ENCODE results near the gene SNIP1.
"Not testable (repeated sequence)": the region's sequence is repeated elsewhere in the genome, so short reads cannot be mapped to it uniquely, and the experiment has no call there.

Gene SNIP1

DNA sequence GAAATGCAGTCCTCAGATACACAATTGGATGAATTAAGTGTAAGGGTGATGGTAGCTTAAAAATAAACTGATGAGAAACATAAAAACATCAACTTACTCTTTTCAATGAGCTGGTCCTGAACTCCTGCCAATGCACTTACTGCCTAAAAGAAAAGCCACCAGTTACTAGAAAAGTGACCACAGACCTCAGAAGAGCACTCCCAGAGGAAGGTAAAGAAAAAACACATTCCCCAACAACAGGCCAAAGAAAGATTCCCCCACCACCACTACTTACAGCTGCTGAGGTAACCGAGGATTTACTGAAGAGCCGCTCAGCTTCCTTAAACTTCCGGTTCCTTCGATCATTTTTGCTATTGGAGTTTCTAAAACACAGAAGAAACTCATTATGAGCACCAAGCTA, 44.9 kb downstream of the SNIP1 start:
- no peak for FAIRE-seq

DNA sequence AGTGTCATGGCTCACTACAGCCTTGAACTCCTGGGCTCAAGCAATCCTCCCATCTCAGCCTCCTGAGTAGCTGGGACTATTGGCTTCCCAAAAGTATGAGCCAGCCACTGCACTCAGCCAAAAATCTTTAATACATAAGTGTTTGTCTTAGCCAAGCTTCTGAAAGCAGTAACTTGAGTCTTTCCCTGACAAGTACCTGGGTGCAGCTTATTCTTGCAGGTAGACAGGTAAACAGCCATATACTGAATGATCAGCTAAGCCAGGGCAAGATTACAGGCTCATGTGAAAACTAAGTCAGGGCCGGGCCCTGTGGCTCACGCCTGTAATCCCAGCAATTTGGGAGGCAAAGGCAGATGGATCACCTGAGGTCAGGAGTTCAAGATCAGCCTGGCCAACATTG, 47.4 kb downstream of the SNIP1 start:
- no peak for FAIRE-seq

DNA sequence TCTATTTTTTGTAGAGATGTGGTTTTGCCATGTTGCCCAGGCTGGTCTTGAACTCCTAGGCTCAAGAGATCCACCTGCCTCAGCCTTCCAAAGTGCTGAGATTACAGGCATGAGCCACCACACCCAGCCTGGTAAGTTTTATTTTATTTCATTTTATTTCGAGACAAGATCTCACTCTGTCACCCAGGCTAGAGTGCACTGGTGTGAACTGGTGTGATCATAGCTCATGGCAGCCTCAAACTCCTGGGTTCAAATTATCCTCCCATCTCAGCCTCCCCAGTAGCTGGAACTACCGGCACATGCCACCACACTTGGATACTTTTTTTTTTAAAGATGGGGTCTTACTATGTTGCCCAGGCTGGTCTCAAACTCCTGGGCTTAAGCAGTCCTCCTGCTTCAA, 51.3 kb downstream of the SNIP1 start:
- not testable (repeated sequence) for FAIRE-seq

DNA sequence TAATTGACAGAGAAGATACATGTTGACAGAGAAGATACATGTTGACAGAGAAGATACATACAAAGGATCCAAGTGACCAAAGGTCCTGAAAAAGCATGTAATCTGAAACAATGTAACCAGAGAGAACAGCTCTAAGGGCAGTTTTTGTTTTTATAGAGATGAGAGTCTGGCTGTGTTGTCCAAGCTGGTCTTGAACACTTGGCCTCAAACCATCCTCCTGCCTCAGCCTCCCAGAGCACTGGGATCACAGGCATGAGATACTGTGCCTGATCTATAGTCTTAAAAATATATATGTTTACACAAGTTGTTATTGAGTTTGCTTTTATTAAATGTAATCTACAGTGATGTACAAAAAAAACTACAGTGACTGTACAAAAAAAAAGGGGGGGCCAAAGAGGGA, 52.0 kb downstream of the SNIP1 start:
- FAIRE-seq = no peak

DNA sequence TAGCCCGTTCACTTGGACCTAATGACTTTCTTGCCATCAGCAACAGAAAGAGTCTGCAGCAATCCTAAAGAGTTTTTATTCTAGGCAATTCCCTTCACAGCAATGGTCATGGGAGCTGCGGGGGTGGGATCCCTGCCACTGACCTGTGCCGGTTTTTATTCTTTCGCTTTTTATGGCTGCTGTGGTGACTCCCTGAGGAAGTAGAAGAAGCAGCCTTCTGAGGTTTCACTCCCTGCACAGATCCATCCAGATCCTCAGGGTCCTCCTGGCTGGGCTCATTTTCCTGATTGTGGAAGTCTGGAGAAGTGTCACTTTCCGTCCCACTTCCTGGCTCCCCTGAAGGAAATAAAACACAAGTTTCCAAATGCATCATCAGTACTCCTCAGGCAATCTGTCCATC, 52.4 kb downstream of the SNIP1 start:
- no peak for FAIRE-seq

DNA sequence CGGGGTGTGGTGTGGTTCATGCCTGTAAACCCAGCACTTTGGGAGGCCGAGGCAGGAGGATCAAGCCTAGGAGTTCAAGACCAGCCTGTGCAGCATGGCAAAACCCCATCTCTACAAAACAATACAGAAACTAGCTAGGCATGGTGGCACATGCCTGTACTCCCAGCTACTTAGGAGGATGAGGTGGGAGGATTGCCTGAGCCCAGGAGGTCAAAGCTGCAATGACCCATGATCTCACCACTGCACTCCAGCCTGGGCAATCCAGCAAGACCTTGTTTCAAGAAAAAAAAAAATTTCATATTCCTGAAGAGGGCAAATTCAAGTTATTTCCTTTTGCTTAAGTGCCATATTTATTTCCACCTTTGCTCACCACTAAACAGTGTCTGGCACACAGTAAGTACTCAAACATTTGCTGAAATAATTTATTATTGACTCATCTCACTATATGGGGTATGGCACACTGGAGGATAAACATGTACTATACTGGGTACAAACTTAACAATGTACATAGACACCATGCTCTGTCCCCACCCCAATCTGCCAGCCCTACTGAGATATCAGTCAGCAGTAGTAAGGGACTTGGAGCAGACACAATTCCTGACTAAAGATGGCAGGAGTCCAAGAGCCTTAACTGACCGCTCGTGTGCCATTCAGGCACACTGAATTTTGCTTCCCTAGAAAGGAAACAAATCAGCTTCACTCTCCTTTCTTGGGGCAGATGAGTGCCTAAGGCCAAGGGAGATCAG, 55.0 kb downstream of the SNIP1 start:
- FAIRE-seq = no peak

DNA sequence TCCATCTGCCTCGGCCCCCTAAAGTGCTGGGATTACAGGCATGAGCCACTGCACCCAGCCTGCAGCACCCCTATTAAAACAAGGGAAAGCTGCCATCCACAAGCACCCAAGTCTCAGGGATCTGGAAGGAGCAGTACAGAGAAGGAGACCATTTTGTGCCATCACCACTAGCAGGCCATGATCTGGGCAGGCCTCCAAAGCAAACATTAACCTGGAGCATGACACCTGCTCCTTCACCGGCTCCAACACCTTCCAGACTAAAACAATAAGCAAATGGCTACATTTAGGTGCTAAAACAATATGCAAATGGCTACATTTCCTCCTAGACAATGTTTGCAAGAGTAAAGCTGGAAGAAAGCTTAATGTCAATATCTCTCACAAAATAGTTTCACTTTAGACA, 56.3 kb downstream of the SNIP1 start:
- no peak for FAIRE-seq

DNA sequence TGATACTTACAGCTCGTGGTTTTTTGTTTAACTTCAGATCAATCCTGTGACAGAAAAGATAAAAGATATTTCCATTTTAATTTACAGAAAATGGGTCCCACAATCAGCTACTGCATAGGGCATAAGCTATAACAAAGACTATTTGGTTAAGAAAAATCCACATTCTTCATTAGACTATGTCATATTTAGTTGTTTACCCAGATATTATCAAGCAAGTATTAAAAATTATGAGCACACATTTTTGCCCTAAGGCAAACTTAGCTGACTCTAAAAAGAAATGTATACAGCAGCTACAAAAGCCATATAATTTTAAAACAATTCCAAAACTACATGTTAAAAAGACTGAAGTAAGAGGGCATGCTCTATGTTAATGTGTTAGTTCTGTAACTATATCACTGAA, 58.2 kb downstream of the SNIP1 start:
- no peak for FAIRE-seq

DNA sequence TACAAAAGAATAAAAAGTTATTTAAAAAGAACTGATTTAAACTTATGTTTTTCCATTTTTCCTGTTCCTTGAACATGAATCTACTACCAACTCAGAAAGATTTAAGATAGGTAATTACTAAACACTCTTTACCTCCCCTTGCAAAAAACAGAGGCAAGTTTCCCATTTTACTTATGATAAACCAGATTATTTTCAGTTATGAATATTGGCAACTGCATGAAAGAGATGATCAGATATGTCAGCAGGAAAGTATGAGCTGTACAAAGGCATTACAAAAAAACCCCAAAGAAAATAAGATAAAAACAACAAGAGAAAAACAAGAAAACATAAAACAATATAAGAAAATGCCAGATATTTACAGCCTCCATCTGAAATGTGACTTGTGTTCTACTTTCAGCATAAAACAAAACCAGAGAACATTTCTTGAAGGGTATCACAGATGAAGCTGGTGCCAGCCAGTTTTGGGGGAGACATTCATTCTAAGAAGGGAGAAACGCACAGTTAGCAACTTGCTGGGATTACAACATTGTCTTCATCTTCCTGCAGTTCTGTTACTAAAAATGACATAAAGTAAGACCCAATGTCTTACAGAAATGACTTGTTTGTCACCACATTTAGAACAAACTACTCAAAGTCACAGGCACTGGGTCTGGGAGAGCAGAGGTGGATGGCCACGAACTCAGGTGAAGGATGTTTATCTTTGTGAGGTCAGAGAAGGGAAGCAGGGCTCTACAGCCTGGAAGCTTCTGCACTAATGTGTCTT, 60.6 kb downstream of the SNIP1 start:
- FAIRE-seq = no peak

DNA sequence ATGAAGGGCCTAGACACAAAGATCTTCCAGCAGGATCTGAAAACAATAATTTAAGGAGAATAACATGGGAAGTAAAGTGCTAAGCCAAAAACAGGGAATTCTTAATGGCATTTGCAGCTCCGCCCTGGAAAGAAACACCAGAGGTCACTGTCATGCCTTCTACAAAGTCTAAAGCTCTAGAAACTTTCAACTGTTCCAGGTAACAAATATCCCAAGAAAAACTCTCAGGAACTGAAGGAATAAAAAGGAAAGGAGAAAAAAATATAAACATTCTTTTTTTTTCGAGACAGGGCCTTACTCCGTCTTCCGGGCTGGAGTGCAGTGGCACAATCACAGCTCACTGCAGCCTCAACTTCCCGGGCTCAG, 66.5 kb downstream of the SNIP1 start:
- FAIRE-seq = no peak

DNA sequence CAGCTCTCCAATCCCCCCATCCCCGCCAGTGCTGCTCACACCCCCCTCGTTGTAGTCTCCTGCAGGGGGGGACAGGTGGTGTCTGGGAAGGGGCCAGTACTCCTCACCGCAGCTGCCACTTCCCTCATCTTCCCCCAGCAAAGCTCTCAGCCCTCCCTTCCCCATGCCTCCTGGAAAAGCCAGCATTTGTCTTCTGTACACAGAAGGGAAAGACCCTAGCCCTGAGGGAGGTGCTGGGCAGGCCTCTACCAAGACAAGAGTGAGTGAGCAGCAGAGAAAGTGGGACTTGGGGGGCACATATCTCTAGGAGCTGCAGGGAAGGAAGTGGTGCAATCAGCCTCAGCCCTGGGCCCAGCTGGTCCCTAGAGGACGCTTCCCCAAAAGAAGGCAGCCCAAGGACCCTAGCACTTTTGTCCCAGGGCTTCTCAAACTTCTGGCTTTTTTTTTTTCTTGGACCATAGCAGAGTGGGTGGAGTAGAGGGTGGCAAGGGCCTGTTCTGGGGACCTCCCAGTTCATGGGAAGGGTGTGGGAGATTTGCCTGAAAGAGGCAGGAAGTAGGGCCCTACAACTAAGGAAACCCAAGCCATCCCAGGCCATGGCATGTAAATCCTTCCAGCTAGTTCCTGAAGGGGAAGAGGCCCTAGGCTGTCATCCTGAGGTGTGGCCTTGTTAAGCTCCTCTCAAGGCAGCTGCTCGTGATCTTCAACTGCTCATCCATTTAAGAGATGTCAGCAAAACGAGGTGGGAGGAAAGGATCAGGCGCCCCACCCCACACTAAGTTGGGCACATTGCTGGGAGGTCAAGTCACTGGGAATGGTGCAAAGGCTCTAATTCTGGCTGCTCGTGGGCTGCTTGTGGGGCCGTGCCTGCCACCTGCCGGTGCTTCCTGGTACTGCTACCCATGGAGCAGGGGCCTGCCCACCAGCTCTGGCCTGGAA, 67.1 kb downstream of the SNIP1 start:
- FAIRE-seq = no peak

DNA sequence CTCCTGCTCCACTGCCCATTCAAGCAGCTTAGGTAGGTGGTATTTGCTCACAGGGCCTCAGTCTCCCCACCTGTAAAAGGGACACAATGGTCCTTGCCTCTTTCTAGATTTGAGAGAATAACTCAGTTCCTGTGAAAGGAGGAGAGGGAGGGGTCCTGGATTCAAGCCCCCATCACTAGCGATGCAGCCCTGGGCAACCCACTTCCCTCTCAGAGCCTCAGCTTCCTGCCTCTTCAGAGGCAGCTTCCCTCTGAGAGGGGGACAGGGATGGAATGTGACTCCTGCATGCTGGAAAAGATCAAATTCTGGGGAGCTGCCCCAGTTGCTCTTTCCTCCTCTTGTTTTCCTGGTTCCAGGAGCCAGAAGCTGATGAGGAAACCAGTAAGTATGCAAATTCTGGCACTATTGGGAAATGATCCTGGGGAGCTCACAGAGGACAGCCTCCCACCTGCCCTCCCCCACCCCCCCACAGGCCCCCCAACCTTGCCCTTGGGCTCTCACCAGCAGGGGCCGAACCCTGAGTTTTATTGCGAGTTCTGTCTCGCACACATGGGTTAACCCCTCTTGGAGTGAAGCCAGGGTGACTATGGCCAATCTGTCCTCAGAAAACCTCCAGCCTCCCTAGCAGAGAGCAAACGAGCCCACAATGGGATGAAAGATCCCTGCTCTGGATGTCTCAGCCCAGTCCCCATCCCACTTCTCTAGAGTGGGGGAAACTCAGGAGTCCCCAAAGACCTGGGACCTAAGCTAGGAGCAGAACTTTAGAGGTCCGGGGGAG, 68.0 kb downstream of the SNIP1 start:
- no peak for FAIRE-seq
